ENCODE results near the gene MXRA8.

GRCh38 chr1:1317420-1317819 is 40.9 kb downstream of the MXRA8 start:
- TF ChIP-seq REST (IDR thresholded peaks at IDR 0.05; ENCODE audit: insufficient read depth in 1 of 2, low read depth in 2 of 2, low read length in 2 of 2) (no peak), TAF1 (IDR thresholded peaks at IDR 0.05; ENCODE audit: borderline replicate concordance, insufficient read depth, low read length) (no peak), POLR2AphosphoS5 (IDR thresholded peaks at IDR 0.05; ENCODE audit: low read depth, low read length) (no peak)
